Measurements from ENCODE around the gene DLG2. TPM values are rescaled to one million over a fixed set of nuclear protein-coding genes. Genes with fewer than 3 reads are reported as not detected.

The DLG2 gene
- total RNA-seq, 2 experiments from 2014 or later = 6.9 to 8.2 TPM

- DNase-seq (ENCODE audit: low spot score) = no peak
- Histone ChIP-seq H3K79me2 (ENCODE audit: insufficient read depth, low read depth, low read length) (no peaks in the 10 kb centered on the region), H3K9me3 (ENCODE audit: low read length) (no peaks in the 10 kb centered on the region), H3K4me2 (ENCODE audit: low read length) (no peak overlapping the region), H3K36me3 (ENCODE audit: insufficient read depth, low read length) (no peaks in the 10 kb centered on the region), H3K4me3 (ENCODE audit: low read depth, low read length, poor library complexity, severe bottlenecking) (no peak overlapping the region), H3K27ac (ENCODE audit: low read depth, low read length, poor library complexity, severe bottlenecking) (no peak overlapping the region), H4K20me1 (ENCODE audit: insufficient read depth, low read length) (no peaks in the 10 kb centered on the region), H3K9me2 (ENCODE audit: insufficient read depth, low read length) (no peaks in the 10 kb centered on the region), H2AFZ (ENCODE audit: low read length) (no peak overlapping the region), H3K4me1 (ENCODE audit: insufficient read depth, low read length, poor library complexity, severe bottlenecking) (no peaks in the 10 kb centered on the region)
- TF ChIP-seq CTCF (conservative IDR thresholded peaks at IDR 0.05; ENCODE audit: low read length) = no peak
- TF ChIP-seq EZH2phosphoT487 (IDR thresholded peaks at IDR 0.05; ENCODE audit: borderline replicate concordance, low read depth, low read length) = no peak
- POLR2A ChIA-PET = no interaction called here
- intact Hi-C loops (cut with micrococcal nuclease; ENCODE audit: unreplicated experiment) = no loop called here
- CTCF ChIA-PET (ENCODE audit: unreplicated experiment) = no interaction called here
- BruUV-seq (replicated peaks) = no TSS peak
These were observed 1708.7 kb downstream of the DLG2 start for GRCh38 chr11:83918476-83918875.

- TF ChIP-seq EZH2phosphoT487 (IDR thresholded peaks at IDR 0.05; ENCODE audit: borderline replicate concordance, low read depth, low read length) (no peak), CTCF (conservative IDR thresholded peaks at IDR 0.05; ENCODE audit: low read length) (no peak)
- Histone ChIP-seq H3K9me2 (ENCODE audit: insufficient read depth, low read length) (no peaks in the 10 kb centered on the region), H3K79me2 (ENCODE audit: insufficient read depth, low read depth, low read length) (no peaks in the 10 kb centered on the region), H2AFZ (ENCODE audit: low read length) (no peak overlapping the region), H3K4me3 (ENCODE audit: low read depth, low read length, poor library complexity, severe bottlenecking) (no peak overlapping the region), H3K4me2 (ENCODE audit: low read length) (no peak overlapping the region), H4K20me1 (ENCODE audit: insufficient read depth, low read length) (no peaks in the 10 kb centered on the region), H3K36me3 (ENCODE audit: insufficient read depth, low read length) (no peaks in the 10 kb centered on the region), H3K9me3 (ENCODE audit: low read length) (no peaks in the 10 kb centered on the region), H3K27ac (ENCODE audit: low read depth, low read length, poor library complexity, severe bottlenecking) (no peak overlapping the region), H3K4me1 (ENCODE audit: insufficient read depth, low read length, poor library complexity, severe bottlenecking) (no peaks in the 10 kb centered on the region)
- no peak for DNase-seq (ENCODE audit: low spot score)
- intact Hi-C loops (cut with micrococcal nuclease; ENCODE audit: unreplicated experiment) = no loop called here
- POLR2A ChIA-PET = no interaction called here
- BruUV-seq (replicated peaks) = no TSS peak
- CTCF ChIA-PET (ENCODE audit: unreplicated experiment) = no interaction called here
These were observed 1712.1 kb downstream of the DLG2 start for GRCh38 chr11:83914995-83915394.

- BruUV-seq (replicated peaks) = no TSS peak
- Histone ChIP-seq H3K27ac (ENCODE audit: low read depth, low read length, poor library complexity, severe bottlenecking) (no peak overlapping the region), H3K9me3 (ENCODE audit: low read length) (no peaks in the 10 kb centered on the region), H4K20me1 (ENCODE audit: insufficient read depth, low read length) (no peaks in the 10 kb centered on the region), H2AFZ (ENCODE audit: low read length) (no peak overlapping the region), H3K9me2 (ENCODE audit: insufficient read depth, low read length) (no peaks in the 10 kb centered on the region), H3K36me3 (ENCODE audit: insufficient read depth, low read length) (no peaks in the 10 kb centered on the region), H3K4me3 (ENCODE audit: low read depth, low read length, poor library complexity, severe bottlenecking) (no peak overlapping the region), H3K79me2 (ENCODE audit: insufficient read depth, low read depth, low read length) (no peaks in the 10 kb centered on the region), H3K4me2 (ENCODE audit: low read length) (no peak overlapping the region), H3K4me1 (ENCODE audit: insufficient read depth, low read length, poor library complexity, severe bottlenecking) (no peaks in the 10 kb centered on the region)
- POLR2A ChIA-PET = no interaction called here
- TF ChIP-seq CTCF (conservative IDR thresholded peaks at IDR 0.05; ENCODE audit: low read length) (no peak), EZH2phosphoT487 (IDR thresholded peaks at IDR 0.05; ENCODE audit: borderline replicate concordance, low read depth, low read length) (no peak)
- CTCF ChIA-PET (ENCODE audit: unreplicated experiment) = no interaction called here
- intact Hi-C loops (cut with micrococcal nuclease; ENCODE audit: unreplicated experiment) = no loop called here
- DNase-seq (ENCODE audit: low spot score) = no peak
These were observed 1717.3 kb downstream of the DLG2 start for GRCh38 chr11:83909579-83910534.
